HG03045 (cell line): Measurements from ENCODE around the gene INTS1.

Source experiments
- ATAC-seq: cut with Tn5 transposase; IDR thresholded peaks from one replicate; pipeline ENCODE4 v1.9.1; 2021; ENCODE audit warnings: mild to moderate bottlenecking, moderate library complexity; ENCODE audit not compliant: unreplicated experiment

The INTS1 gene

GRCh38 chr7:1510780-1511154, 6.6 kb upstream of the INTS1 start:
- ATAC-seq, result no peak

GRCh38 chr7:1509226-1509625, 5.0 kb upstream of the INTS1 start:
- ATAC-seq, result no peak

DNA sequence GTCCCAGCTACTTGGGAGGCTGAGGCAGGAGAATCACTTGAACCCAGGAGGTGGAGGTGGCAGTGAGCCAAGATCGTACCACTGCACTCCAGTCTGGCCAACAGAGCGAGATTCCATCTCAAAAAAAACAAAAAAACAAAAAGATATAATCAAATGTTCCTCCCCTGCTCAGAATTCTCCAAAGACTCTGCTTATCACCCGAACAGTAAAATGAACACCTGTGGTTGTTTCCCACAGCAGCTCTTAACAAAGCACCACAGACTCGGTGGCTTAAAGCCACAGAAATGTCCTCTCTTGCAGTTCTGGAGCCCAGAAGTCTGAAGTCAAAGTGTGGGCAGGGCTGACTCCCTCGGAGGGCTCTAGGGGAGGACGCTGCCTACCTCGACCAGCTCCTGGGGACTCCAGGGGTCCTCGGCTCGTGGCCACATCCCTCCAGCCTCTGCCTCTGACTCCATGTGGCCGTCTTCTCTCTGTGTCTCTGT, 4.1 kb upstream of the INTS1 start:
- no peak for ATAC-seq

GRCh38 chr7:1505731-1506550, 1.8 kb upstream of the INTS1 start:
- no peak for ATAC-seq

GRCh38 chr7:1503390-1503789, 799 bp downstream of the INTS1 start:
- no peak for ATAC-seq

DNA sequence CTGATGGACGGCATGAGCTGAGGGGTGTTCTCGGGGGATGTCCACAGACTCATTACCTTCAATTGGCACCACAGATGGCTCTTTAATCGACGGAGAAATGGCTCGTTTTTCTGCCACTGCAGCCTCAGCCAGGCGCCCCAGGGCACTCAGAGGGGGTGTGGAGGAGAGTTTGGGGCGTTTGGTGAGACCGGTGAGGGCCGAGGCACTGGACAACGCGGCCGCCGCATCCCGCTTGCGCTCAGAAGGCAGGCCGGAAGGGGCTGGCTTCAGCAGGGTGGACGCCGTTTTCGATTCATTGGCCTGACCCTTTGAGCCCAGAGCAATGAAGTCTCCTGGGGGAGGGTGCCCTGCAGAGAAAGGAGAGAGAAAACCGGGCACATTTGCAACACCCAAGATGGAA, 1.3 kb downstream of the INTS1 start:
- no peak for ATAC-seq

DNA sequence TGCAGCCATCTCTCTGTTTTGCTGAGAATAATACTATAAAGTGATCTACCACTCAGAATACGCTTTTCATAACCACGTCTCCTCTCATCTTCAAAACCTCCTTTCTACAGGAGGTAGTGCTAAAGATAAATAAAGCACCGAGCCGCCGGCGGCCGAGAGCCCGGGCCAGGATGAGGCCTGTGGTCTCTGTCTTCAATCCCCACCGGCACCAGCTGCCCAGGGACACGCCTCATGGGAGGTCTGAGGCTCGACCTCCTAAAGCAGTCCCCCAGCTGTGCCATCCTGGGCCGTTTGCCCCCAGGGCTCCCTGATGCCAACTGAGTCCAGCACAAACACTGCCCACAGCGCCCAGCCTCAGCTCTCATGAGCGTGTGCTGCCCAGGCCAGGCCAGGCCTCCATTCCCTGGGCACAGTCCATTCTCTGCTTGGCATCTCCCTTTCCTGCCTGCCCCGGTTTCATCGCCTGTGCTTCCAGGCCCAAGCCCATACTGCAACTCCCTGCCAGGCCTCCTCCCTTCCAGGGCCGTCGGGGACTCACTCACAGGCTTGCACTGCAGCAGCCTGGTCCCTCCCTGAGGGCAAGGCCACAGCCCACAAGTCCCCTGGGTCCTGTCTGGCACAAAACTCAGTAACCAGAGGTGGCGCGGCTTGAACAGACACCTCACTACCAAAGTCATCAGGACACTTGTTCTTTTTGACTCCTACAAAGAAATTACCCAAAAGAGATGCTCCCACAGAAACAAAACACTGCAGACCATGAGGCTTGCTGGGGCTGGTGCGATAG, 2.5 kb downstream of the INTS1 start:
- no peak for ATAC-seq

- ATAC-seq, result no peak
Measured at GRCh38 chr7:1500064-1500807, 4.0 kb downstream of the INTS1 start.

GRCh38 chr7:1499367-1500029, 4.7 kb downstream of the INTS1 start:
- no peak for ATAC-seq

- no peak for ATAC-seq
Measured at GRCh38 chr7:1498370-1499305, 5.6 kb downstream of the INTS1 start.

GRCh38 chr7:1497293-1497927, 6.8 kb downstream of the INTS1 start:
- no peak for ATAC-seq

GRCh38 chr7:1496531-1497292, 7.5 kb downstream of the INTS1 start:
- no peak for ATAC-seq

DNA sequence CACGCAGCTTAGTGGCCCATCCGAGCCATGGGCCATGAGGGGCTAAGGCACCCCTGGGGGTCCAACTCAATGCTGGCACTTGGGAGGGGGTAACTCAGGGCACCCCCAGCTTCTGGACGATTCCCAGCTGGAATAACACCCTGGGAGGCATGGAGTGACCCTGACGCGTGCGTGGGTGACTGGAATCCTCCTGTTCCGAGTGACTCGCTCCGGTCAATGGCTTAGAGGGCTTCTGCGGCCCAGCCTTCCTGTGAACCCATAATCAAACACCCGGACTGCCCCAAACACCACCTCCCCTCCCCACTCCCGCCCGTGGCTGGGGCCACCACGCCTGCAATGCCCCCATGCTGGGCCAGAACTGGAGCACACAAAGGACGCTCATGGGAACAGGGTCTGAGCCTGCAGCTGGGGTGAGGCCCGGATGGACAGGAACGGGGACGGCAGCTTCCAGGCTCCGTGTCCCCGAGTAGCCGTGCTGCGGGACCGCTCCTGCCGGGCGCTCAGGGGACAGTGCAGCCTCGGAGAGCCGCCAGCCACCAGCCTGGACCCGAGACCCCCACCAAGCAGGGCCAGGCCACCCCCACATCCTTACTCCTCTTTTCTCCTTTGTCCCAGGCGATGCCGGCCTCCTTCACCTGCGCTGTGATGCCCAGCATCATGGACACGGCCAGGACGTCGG, 8.5 kb downstream of the INTS1 start:
- ATAC-seq, result no peak

GRCh38 chr7:1494866-1495563, 9.2 kb downstream of the INTS1 start:
- ATAC-seq, result no peak

DNA sequence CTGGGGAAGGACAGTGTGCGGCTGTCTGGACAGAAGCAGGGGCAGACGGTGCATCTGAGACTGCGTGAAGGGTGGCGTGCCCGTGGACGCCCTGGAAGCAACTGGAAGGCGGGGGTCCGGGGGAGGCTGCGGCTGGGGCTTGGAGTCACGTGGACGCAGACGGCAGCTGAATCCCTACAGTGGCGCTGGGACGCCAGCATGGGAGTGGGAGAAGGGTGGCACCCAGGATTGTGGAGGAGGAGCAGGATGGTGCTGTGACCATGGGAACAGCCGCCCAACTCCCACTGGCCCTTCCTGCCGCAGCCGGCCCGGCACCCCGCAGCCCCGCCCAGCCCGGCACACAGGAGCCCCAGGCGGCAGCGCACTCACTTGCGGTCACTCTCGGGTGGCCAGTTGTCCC, 9.7 kb downstream of the INTS1 start:
- ATAC-seq, result no peak

- no peak for ATAC-seq
Measured at GRCh38 chr7:1493571-1493970, 10.6 kb downstream of the INTS1 start.

- ATAC-seq, result no peak
Measured at GRCh38 chr7:1493129-1493528, 11.1 kb downstream of the INTS1 start.
